SW480 (cell line): Measurements from ENCODE around the gene REN.

Experiments
- DNase-seq: peaks from one replicate; pipeline ENCODE4 v3.0.0-alpha.2; 2016; ENCODE audit warnings: low spot score

REN gene

GRCh38 chr1:204131978-204132377 is 34.2 kb downstream of the REN start:
- no peak for DNase-seq

DNA sequence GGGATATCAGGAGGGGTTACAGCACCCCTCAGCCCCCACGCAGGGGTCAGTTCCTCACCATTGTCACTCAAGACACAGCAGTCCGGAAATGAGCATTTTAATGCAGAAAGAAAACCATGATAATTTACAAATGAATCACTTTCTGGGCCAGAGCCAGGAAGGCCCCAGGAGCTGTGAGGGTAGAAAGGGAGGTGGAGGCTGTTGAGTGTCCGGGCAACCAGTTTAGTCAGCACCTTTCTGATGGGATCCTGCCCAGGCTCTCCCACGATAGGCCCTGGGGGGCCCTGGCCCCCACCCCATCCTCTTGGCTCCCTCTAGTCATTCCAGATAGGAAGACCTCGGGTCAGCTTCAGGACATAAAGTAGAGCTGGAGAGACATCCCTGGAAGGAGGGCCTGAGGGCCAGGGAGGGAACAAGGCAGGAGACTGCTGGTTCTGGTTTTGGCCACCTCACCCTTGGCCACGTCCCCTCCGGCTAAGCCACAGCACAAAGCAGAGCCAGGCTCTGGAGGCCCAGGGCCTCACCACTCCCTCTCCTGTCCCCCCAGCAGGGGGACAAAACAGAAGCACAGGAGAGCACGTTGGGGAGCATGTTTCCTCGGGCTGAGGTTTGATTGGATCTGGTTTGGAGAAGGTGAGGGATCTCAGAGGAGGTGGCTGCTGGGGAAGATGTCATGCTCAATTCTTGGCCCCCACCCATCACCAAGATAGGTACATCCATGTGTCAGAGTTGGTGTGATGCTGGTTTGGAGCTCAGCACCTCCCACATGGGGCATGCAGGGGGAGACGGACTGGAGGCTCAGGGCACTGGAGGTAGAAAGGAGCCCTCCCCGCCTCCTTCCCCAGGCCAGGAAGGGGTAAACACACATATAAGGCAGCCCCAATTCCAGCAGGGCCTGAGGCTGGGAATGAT is 34.9 kb downstream of the REN start:
- no peak for DNase-seq

- DNase-seq: no peak
Observed at GRCh38 chr1:204130178-204130577, 36.0 kb downstream of the REN start.

GRCh38 chr1:204128964-204129896 is 36.9 kb downstream of the REN start:
- peak; percentile 45 for DNase-seq

DNA sequence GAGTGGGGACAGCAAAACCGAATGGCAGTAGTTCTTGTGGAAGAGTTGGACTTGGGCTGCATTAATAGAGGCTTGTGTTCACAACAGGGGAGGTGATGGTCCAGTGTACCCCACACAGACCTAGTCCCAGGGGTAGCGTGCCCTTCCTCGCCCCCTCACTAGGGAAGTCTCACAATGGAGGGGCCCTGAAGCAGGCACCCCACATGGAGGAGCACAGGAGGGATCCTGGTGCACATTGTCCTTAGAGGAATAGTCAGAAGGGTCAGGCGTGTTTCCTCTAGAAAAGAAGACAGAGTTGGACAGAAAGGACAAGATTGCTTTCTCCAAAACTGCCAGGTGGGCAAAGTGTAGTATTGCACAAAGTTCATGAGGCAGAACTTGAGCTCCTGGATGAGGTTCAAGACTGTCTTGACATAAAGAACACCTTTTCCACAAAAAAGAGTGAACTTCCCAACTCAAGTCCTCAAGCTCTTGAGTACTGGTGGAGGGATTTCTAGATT is 37.6 kb downstream of the REN start:
- no peak for DNase-seq

- peak; percentile 74 for DNase-seq
Observed at GRCh38 chr1:204127597-204128242, 38.4 kb downstream of the REN start.

DNA sequence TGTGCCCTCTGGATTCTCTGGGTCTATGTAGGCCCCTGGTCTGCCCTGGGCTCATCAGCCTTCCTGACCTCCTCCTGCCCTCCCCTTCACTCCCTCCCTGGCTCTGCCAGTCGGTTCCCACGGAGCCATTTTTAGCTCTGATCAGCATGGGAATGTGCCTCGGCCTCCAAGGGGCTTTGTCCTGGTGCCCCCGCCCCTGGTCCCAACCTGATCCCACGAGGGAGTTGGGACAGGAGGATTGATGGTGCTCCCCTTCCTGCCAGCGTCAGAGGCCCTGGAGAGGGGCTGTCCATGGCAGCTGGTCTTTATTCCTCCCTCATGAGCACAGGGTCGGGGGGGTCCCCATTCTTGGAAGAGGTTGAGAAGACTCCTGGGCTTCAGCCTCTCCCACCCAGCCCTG is 39.2 kb downstream of the REN start:
- no peak for DNase-seq

- DNase-seq: no peak
Observed at GRCh38 chr1:204126386-204126785, 39.8 kb downstream of the REN start.

GRCh38 chr1:204125759-204126351 is 40.3 kb downstream of the REN start:
- no peak for DNase-seq

GRCh38 chr1:204124639-204125038 is 41.5 kb downstream of the REN start:
- DNase-seq: no peak

DNA sequence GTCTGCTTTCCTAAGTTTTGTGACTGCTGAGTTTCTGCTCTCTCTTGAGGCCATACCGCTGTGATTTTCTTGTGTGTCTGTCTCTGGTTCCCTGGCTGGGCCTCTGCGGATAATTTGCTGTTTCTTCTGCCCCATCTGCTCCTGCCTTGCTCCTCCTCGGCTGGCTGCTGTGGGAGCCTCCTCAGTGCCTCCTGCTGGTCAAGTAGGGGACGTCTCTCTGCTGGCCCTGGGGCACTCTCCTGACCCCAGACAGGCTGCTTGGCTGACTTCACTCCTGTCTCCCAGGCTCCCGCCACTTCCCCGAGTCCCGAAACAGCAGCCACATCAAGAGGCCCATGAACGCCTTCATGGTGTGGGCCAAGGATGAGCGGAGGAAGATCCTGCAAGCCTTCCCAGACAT is 42.8 kb downstream of the REN start:
- no peak for DNase-seq

DNA sequence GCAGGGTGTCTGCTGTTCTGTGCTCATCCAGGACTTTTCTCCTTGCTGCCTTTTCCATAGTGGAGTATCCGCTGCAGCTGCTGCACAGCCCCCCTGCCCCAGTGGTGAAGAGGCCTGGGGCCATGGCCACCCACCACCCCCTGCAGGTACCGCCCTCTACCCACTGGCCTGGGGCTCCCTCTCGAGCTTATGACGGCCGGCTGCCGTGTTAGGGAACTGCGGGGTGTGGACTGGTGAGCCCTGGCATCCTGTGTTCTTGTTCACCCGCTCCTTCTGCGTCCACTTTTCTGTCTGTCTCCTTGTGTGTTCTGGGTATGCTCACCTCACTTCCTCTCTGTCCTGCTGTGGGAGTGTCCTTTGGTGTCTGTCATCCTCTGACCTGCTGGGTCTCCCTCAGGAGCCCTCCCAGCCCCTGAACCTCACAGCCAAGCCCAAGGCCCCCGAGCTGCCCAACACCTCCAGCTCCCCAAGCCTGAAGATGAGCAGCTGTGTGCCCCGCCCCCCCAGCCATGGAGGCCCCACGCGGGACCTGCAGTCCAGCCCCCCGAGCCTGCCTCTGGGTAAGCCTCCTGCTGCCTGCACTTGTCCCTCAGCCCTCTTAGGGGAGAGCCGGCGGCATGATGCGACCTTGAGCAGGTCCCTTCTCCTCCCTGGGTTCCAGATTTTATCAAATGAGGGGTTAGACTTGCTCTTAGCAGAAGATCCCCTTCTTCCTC is 44.1 kb downstream of the REN start:
- DNase-seq: no peak

GRCh38 chr1:204116539-204116938 is 49.6 kb downstream of the REN start:
- no peak for DNase-seq

DNA sequence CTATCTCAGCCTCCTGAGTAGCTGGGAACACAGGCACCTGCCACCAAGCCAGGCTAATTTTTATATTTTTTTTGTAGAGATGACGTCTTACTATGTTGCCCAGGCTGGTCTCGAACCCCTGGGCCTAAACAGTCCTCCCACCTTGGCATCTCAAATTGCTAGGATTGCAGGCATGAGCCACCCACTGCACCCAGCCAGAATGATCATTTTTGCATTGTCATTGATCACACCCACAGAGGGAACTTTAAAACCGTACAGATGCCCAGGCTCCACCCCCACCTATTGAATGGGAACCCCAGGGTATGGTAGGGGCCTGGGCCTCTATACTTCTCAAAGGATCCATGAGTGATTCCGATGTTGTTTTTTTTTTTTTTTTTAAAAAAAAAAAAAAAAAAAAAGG is 51.0 kb downstream of the REN start:
- DNase-seq: no peak

- DNase-seq: no peak
Observed at GRCh38 chr1:204114606-204115005, 51.5 kb downstream of the REN start.

DNA sequence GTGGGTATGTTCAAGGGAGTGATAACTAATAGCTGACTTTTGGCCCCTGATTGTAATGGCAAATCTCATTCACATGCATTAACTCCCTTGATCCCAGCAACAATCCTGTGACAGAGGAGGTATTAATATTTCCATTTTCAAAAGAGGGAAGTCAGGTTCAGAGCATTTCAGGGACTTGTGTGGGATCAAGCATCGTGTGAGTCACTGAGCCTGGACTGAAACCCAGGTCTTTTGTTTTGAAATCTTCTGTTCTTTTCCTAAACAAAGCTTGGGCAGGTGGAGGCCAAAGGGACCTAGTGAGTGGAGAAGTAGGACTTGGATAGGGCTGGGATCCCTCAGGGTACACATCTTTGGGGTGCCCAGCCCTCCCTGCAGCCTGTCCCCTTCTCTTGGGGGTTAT is 52.2 kb downstream of the REN start:
- DNase-seq: no peak

- no peak for DNase-seq
Observed at GRCh38 chr1:204112876-204113730, 53.0 kb downstream of the REN start.

DNA sequence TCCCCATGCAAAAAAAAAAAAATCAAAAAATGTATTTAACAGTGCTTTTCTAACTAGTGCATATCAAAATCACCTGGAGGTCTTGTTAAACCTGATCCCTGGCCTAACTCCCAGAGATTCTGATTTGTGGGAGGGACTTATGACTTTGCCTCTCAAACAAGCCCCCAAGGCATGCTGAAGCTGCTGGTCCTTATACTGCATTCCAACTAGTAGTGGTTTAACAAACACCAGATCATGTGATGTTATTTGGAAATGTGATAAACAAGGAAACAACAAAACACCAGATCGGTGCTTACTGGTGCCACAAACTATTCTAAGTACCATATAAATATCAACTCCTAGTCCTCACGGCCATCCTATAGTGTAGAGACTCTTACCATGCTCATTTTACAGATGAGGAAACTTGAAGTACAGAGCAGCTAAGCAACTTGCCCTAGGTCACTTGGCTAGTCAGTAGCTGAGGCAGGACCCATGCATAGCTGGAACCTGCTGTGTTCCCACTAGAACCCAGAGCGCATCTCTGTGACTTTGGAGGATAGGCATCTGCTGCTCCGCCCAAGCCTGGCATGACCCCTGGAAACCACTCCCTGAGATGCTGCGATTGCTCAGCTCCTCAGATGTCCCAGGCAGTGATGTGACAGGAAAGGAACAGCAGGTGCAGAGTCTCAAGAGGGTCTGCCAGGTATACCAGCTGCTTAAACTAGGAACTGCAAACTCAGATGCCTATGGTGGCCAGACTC is 55.1 kb downstream of the REN start:
- DNase-seq: peak; percentile 46
